PFSK-1 (cell line): ENCODE data around the gene TUBB2A.

Experiments used
- FOXP2 ChIP-seq: optimal IDR thresholded peaks from 2 replicates; pipeline ENCODE3; 2011; ENCODE audit warnings: borderline replicate concordance, control low read depth, inconsistent platforms; ENCODE audit not compliant: insufficient read depth; ENCODE audit errors: extremely low read length, extremely low read depth
- POLR2AphosphoS5 ChIP-seq: IDR thresholded peaks from 2 replicates; pipeline ENCODE4 v1.6.1; 2012; ENCODE audit warnings: low read depth, mild to moderate bottlenecking, control low read depth, low read length, moderate library complexity
- REST ChIP-seq, 2 experiments: IDR thresholded peaks; 2 replicates each; pipeline versions ENCODE4 v1.6.1 to v1.8.0; 2011 to 2012; ENCODE audit warnings: low read depth in 2 of 2, low read length in 2 of 2, control low read depth in 1 of 2, inconsistent platforms in 1 of 2, mild to moderate bottlenecking in 1 of 2, moderate library complexity in 1 of 2; ENCODE audit not compliant: insufficient read depth in 1 of 2
- SIN3A ChIP-seq: IDR thresholded peaks from 2 replicates; pipeline ENCODE4 v1.6.1; 2012; ENCODE audit warnings: mild to moderate bottlenecking, low read length, moderate library complexity, borderline replicate concordance; ENCODE audit not compliant: insufficient read depth
- TAF1 ChIP-seq: IDR thresholded peaks from 2 replicates; pipeline ENCODE4 v1.6.1; 2012; ENCODE audit warnings: low read length, control low read depth, borderline replicate concordance; ENCODE audit not compliant: insufficient read depth

TUBB2A gene

GRCh38 chr6:3181105-3181504 is 23.8 kb upstream of the TUBB2A start:
- TF ChIP-seq POLR2AphosphoS5 (no peak), SIN3A (no peak), REST (IDR thresholded peaks at IDR 0.05; ENCODE audit: insufficient read depth in 1 of 2, low read depth in 2 of 2, low read length in 2 of 2) (no peak), TAF1 (no peak), FOXP2 (no peak)

GRCh38 chr6:3179945-3180344 is 22.6 kb upstream of the TUBB2A start:
- TF ChIP-seq REST (IDR thresholded peaks at IDR 0.05; ENCODE audit: insufficient read depth in 1 of 2, low read depth in 2 of 2, low read length in 2 of 2): 0 out of 4 replicates have a peak, but pooled peaks of 1 of the 2 experiments have one; percentile 42

GRCh38 chr6:3176562-3177355 is 19.4 kb upstream of the TUBB2A start:
- peak; percentile 28; the same call in 1 of the 2 replicates for TF ChIP-seq SIN3A
- no peak for TF ChIP-seq POLR2AphosphoS5

GRCh38 chr6:3175715-3176402 is 18.5 kb upstream of the TUBB2A start:
- no peak for TF ChIP-seq TAF1
- no peak for TF ChIP-seq REST (IDR thresholded peaks at IDR 0.05; ENCODE audit: insufficient read depth in 1 of 2, low read depth in 2 of 2, low read length in 2 of 2)
- no peak for TF ChIP-seq SIN3A

GRCh38 chr6:3171313-3172175 is 14.2 kb upstream of the TUBB2A start:
- peak; percentile 35; the same call in 1 of the 2 replicates for TF ChIP-seq SIN3A
